NCI-H2081 treated with DMSO at 0.1 percent for 48 hours (cell line): ENCODE results near the gene SPINT4.
"Not testable (repeated sequence)": the region's sequence is repeated elsewhere in the genome, so short reads cannot be mapped to it uniquely, and the experiment has no call there.

Experiments used
- DNase-seq: peaks from one replicate; lab custom pipeline; 2025; lab: John Stamatoyannopoulos, UW

Gene SPINT4

DNA sequence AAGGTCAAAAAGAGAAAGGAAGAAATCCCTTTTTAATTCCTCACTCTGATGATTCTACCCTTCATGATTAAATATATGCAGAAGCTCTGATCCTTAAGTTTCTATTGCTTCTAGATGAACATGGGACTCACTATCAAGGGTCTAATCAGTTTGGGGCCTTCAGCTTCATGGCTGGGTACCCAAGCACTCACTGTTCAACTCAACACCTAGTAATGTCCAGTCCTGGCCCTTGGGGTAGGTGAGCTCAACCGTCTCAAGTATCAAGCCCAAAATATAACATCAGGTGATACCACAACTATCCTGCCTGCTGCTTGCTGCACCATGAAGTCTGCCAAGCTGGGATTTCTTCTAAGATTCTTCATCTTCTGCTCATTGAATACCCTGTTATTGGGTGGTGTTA is at the start of gene SPINT4:
SPINT4 (plus strand) TSS at position 301 of the 400 bp plus-strand sequence; CDS start at position 322, 21 bp downstream.
- no peak for DNase-seq

DNA sequence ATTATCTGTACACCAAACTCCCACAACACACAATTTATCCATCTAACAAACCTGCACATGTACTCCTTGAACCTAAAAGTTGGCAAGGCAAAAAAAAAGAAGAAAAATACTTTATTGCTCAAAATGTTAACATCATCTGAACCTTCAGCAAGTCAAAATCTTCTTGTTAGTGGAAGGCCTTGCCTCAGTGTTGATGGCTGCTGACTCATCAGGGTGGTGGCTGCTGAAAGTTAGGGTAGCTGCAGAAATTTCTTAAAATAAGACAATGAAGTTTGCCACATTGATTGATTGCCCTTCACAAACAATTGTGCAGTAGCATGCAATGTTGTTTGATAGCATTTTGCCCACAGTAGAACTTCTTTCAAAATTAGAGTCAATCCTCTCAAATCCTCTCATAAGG is 49.4 kb upstream of the SPINT4 start:
- DNase-seq = no peak

DNA sequence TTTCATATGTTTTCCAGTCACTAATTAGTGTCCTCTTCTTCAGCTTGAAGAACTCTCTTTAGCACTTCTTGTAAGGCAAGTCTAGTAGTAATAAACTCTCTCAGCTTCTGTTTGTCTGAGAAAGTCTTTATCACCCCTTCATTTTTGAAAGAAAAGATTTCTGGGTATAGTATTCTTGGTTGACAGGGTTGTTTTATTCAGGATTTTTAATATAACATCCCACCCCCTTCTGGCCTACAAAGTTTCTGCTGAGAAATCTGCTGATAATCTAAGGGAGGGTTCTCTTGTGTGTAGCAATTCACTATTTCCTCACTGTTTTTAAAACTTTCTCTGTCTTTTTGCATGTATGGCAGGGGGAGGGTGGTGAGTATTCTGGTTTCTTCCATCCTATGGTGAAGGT is 42.5 kb upstream of the SPINT4 start:
- no peak for DNase-seq

DNA sequence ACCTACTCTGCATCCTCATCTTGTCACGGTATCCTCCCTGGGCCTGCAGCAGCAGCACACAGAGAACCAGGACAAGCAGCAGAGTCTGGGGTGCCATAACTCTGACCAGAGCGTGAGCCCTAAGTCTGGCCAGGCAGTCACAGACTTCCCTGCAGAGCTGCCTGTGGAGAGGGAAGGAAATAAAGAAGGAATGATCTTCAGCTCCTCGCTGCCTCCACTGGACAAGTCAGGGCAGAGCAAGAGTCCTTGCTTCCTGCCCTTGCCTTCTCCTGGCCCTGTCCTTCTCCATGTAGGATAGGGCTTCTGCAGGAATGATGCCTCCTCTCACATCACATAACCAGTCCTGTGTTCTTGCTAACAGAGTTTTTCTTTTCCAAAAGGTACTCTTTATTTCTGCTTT is 36.3 kb upstream of the SPINT4 start:
- DNase-seq = no peak

DNA sequence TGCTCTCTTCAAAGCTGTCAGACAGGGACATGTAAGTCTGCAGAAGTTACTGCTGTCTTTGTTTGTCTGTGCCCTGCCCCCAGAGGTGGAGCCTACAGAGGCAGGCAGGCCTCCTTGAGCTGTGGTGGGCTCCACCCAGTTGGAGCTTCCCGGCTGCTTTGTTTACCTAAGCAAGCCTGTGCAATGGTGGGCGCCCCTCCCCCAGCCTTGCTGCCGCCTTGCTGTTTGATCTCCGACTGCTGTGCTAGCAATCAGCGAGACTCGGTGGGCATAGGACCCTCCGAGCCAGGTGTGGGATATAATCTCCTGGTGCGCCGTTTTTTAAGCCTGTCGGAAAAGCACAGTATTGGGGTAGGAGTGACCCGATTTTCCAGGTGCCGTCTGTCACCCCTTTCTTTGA is 28.8 kb upstream of the SPINT4 start:
- not testable (repeated sequence) for DNase-seq

DNA sequence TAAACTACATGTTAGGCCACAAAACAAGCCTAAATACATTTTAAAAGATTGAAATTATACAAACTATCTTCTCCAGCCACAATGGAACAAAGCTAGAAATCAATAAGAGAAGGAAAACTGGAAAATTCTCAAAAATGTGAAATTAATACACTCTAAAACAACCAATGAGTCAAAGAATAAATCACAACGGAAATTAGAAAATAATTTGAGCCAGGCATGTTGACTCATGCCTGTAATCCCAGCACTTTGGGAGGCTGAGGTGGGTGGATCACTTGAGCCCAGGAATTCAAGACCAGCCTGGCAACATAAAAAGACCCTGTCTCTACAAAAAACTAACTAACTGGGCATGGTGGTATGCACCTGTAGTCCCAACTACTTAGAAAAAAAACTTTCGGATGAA is 26.7 kb upstream of the SPINT4 start:
- no peak for DNase-seq

DNA sequence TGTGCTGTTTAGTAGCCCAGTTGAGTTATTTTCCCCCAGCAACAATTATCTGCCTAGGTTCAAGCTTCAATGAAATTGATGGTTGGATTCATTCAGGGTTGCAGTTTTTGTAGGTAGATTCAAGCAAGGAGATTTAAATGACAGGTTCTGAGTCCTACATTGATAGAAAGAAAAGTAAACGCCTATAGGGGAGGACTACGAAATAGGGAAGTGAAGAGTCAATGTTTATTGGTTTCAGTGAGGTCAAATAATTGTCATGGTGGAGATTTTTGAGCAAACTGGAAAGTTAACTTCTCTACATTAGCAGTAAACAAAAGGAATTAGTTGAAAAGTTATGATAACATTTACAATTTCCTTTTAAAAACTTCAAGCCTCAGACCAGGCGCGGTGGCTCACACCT is 21.0 kb upstream of the SPINT4 start:
- DNase-seq = no peak

DNA sequence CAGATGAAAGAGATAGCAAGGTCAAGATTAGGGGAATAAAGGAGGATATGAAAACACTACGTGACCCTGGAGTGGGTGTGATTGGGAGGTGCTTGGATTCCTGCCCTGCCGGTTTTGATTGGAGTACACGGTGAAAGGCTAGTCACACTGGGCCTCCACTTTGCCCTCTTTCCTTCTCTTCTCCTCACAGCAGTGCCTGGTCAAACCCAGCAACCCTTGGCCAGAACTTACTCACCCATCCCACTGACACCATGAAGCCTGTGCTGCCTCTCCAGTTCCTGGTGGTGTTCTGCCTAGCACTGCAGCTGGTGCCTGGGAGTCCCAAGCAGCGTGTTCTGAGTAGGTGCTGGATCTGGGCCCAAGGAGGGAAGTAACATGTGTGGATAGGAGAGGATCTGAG is 20.3 kb upstream of the SPINT4 start, which contains the start of gene WFDC13:
WFDC13 (plus strand) TSS at position 166 of the 400 bp plus-strand sequence; CDS start at position 252, 86 bp downstream.
- DNase-seq = no peak

DNA sequence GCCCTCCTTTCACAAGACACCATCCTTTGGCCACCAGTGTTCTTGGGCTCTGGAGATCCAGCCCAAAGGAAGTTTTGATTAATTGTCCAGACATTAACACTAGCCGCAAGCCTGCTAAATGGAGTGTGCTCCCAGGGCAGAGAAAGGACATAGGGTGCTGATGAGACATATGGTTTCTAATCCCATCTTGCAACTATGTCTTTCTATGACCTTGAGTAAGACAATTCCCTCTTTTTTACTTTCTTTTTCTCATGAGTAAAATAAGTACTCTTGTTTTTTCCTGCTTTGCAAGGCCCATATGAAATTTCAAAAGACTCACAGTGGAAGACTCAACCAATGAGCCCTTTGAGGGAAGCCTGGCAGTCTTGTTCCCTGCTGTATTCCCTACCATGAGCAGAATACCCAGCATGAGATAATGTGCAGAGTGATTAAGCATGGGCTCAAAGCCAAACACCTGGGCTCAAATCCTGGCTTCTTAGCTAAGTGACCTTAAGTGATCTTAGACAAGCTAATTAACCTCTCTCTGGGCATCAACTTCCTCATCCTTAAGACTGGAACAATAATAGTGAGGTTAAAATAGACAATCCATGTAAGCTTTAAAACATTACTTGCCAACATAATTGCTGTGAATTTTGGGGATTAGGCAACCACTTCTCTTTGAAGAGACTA is 17.0 kb upstream of the SPINT4 start, which contains the start of gene WFDC10B:
WFDC10B (minus strand) TSS at position 51 of the 669 bp plus-strand sequence. CDS start 19,027 bp downstream, outside the sequence.
- no peak for DNase-seq

DNA sequence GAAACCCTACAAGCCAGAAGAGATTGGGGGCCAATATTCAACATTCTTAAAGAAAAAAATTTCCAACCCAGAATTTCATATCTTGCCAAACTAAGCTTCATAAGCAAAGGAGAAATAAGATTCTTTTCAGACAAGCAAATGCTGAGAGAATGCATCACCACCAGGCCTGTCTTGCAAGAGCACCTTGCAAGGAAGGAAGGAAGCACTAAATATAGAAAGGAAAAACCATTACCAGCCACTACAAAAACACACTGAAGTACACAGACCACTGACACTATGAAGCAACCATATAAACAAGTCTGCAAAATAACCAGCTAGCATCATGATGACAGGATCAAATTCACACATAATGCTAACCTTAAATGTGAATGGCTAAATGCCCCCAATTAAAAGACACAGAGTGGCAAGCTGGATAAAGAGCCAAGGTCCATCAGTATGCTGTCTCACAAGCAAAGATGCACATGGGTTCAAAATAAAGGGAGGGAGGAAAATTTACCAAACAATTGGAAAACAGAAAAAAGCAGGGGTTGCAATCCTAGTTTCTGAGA is 5.9 kb upstream of the SPINT4 start:
- DNase-seq = not testable (repeated sequence)

DNA sequence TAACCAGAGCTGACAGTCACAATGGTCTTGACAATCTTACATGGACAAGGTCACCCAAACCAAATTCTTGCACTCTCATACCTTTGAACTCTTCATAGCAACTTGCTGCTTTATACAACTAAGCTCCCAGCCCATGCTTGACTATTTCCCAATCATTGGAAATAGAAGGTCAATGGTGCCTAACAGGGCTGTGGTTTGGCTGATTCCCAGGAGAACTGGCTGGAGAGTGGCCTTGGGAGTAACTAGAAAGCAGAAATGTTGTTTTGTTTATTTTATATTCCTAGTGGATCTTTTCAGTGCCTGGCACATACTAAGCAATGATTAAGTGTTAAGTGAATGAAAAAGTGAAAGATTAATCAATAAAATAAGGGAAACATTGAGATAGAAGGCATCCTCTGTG is 3.0 kb downstream of the SPINT4 start:
- no peak for DNase-seq

DNA sequence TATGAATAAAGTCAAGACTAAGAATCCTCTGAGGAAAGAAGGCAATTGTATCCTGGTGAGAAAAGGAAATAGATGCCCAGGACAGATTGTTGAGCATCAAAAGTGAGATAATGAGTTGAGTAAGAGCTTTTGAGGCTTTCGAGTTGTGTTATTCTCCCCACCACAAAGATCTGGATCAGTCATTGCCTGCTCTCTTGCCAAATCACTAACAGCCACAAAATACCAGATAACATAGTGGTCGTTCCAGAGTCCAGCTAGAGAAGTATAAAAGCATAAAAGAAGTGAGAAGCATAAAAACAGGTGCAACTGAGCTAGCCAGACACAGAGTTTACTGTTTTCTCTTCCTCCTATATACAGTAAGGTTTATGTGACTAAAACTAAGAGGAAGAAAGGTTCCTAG is 4.9 kb downstream of the SPINT4 start:
- no peak for DNase-seq

DNA sequence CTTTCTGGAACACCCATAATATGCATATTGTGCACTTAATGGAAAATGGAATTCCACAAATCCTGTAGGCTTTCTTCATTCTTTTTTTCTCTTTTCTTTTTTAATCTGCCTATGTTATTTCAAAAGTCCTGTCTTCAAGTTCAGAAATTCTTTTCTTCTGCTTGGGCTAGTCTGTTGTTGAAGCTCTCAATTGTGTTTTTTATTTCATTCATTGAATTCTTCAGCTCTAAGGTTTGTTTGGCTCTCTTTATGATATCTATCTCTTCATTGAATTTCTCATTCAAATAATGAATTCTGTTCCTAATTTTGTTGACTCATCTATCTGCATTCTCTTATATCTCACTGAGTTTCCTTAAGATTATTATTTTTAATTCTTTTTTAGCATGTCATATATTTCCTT is 10.1 kb downstream of the SPINT4 start:
- no peak for DNase-seq

DNA sequence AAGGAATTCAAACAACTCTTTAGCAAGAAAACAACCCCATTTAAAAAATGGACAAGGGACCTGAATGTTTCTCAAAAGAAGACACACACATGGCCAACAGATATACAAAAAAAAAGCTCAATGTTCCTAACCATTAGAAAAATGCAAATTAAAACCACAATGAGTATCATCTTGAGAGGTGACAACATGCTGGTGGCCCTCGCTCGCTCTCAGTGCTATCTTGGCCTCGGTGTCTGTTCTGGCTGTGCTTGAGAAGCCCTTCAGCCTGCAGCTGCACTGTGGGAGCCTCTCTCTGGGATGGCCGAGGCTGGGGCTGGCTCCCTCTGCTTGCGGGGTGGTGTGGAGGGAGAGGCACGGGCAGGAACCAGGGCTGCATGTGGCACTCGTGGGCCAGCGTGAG is 13.4 kb downstream of the SPINT4 start:
- DNase-seq = no peak

DNA sequence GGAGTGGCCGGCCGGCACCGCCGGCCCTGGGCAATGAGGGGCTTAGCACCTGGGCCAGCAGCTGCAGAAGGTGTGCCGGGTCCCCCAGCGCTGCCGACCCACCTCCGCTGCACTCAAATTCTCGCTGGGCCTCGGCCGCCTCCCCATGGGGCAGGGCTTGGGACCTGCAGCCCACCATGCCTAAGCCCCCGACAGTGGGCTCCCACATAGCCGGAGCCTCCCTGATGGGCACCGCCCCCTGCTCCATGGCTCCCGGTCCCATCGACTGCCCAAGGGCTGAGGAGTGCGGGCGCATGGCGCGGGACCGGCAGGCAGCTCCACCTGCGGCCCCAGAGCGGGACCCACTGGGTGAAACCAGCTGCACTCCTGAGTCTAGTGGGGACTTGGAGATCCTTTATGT is 13.8 kb downstream of the SPINT4 start:
- no peak for DNase-seq

DNA sequence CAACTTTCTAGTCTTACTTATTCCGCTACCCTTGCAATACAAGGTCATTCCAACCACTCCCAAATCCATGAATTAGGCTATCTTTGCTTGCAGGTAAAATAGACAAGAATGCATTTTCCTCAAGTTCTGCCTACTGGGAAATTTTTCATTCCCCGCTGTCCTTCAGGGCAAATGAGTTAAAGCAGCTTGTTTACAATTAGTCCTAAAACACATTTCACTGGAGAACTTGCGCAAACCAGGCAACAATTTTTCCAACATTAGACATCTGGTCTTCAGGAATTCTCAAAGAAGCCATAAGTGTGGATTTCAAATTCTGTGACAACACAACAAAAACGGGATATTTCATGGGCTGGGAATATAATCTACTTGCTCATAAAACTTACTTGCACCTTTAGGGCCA is 20.4 kb downstream of the SPINT4 start:
- no peak for DNase-seq

DNA sequence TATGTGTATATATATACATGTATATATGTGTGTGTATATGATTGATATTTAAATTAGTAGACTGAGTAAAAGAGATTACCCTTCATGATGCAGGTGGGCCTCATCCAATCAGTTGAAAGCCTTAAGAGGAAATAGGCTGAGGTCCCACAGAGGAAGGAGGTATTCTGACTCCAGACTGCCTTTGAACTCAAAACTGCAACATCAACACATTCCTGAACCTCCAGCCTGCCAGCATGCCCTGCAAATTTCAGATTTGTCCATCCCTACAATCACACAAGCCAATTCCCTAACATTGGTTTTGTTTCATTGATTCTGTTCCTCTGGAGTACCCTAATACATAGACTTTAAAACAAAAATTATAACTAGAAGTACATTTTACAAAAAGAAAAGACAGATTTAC is 22.9 kb downstream of the SPINT4 start:
- no peak for DNase-seq

DNA sequence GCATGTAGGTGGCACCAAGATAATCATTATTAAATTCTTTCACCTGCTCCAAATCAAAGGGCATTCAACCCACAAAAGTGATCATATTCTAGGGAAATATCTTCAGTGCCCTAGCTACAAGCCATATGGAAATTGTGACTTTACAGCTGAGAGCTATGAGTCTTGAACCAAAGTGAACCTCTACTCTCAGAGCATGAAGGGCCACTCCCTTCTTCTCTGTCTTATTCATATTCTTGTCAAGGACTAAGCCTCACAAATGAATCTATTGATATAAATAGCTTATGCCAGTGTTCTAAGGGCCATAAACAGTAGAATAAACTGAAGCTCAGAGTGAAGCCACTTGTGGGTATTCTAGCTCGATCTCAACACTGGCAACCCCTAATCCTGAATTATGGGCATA is 29.6 kb downstream of the SPINT4 start:
- no peak for DNase-seq

DNA sequence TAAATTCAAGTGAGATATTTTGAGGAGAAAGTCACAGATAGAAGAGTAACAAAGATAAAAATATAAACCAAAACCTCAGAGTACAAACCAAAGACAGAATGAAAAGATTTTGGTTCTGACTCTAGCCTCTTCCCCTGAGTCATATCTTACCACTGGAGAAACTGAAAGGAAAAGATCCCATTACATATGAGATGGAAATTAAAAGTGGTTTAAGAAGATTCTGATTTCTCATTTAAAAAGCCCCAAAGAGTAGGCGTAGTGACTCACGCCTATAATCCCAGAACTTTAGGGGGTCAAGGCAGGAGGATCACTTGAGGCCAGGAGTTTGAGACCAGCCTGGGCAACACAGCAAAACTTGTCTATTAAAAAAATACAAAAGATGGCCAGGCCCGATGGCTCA is 30.6 kb downstream of the SPINT4 start:
- DNase-seq = no peak

DNA sequence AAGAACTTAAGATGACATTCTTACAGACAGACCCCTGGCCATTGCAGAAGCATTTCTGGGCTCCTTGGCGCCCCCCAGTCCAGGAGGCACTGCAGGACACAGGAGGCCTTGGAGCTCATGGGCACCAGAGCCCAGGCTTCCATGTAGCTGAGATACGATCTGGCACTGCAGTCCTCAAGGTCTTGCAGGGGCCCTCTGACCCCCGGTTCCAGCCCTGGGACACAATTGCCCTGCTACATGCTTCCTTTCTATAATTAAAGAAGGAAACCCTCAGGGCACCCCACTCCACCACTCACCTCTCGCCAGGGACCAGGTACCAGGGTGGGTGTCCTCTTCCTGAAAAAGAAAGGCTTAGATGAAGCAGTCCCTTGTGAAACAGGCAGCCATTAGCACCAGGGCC is 35.9 kb downstream of the SPINT4 start:
- DNase-seq = no peak

DNA sequence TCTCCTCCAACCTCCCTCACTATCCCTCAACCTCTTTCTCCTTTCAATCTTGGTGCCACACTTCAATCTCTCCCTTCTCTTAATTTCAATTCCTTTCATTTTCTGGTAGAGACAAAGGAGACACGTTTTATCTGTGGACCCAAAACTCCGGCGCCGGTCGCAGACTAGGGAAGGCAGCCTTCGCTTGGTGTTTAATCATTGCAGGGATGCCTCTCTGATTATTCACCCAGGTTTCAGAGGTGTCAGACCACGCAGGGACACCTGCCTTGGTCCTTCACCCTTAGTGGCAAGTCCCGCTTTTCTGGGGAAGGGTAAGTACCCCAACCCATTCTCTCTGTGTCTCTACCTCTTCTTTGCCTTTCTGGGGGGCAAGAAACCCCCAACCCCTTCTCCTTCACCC is 37.8 kb downstream of the SPINT4 start:
- DNase-seq = not testable (repeated sequence)

DNA sequence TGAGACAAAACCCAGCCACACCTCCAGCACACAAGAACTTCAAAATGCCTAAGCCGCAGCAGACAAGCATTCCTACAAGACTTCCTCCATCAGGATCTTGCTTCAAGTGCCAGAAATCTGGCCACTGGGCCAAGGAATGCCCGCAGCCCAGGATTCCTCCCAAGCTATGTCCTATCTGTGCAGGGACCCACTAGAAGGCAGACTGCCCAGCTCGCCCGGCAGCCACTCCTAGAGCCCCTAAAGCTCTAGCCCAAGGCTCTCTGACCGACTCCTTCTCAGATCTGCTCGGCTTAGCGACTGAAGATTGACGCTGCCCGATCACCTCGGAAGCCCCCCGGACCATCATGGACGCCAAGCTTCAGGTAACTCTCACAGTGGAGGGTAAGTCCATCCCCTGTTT is 39.8 kb downstream of the SPINT4 start:
- not testable (repeated sequence) for DNase-seq

DNA sequence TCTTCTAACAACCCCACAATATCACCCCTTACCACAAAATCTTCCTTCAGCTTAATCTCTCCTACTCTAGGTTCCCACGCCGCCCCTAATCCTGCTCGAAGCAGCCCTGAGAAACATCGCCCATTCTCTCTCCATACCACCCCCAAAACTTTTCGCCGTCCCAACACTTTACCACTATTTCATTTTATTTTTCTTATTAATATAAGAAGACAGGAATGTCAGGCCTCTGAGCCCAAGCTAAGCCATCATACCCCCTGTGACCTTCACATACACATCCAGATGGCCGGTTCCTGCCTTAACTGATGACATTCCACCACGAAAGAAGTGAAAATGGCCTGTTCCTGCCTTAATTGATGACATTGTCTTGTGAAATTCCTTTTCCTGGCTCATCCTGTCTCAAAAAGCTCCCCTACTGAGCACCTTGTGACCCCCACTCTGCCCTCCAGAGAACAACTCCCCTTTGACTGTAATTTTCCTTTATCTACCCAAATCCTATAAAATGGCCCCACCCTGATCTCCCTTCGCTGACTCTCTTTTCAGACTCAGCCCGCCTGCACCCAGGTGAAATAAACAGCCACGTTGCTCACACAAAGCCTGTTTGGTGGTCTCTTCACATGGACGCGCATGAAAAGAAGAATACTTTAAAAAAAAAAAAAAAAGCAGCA is 42.6 kb downstream of the SPINT4 start:
- DNase-seq = not testable (repeated sequence)
